Esophagus muscularis mucosa (tissue), 4 donors: ENCODE data around the gene SH3PXD2A. TPM values are rescaled to one million over a fixed set of nuclear protein-coding genes. Genes with fewer than 3 reads are reported as not detected.

Source experiments
- DNase-seq: peaks from one replicate; pipeline ENCODE4 v3.0.0-alpha.2; 2017; ENCODE audit errors: extremely low spot score
- H3K27ac ChIP-seq, 4 donors: fragments of 200-600 bp; sonication (generic); replicated peaks in 1 of 4; 1 replicate in 3 of 4; 2 replicates in 1 of 4; pipeline ENCODE4 v1.5.1; 2016 to 2019; ENCODE audit warnings: mild to moderate bottlenecking in 1 of 4
- H3K27me3 ChIP-seq, 4 donors: fragments of 200-600 bp; sonication (generic); one replicate each; pipeline versions ENCODE4 v1.5.1 to v1.6.0; 2016 to 2019
- H3K36me3 ChIP-seq, 4 donors: fragments of 200-600 bp; sonication (generic); one replicate each; pipeline ENCODE4 v1.5.1; 2016 to 2019
- H3K4me1 ChIP-seq, 4 donors: fragments of 200-600 bp; sonication (generic); one replicate each; pipeline ENCODE4 v1.5.1; 2016 to 2019
- H3K4me3 ChIP-seq, 4 donors: fragments of 200-600 bp; sonication (generic); 1 replicate in 2 of 4; 2 replicates in 2 of 4; pipeline ENCODE4 v1.5.1; 2016 to 2019; ENCODE audit warnings: mild to moderate bottlenecking in 4 of 4, moderate library complexity in 1 of 4
- H3K9me3 ChIP-seq, 4 donors: fragments of 200-600 bp; sonication (generic); 1 replicate in 3 of 4; 2 replicates in 1 of 4; pipeline ENCODE4 v1.5.1; 2016 to 2019
- EP300 ChIP-seq: sonication (generic); formaldehyde crosslinking; IDR thresholded peaks from one replicate; pipeline ENCODE4 v1.6.1; 2017; ENCODE audit warnings: antibody characterized with exemption
- POLR2A ChIP-seq: fragments of 450-650 bp; IDR thresholded peaks from one replicate; pipeline ENCODE4 v1.6.1; 2017; ENCODE audit warnings: antibody characterized with exemption, moderate library complexity, mild to moderate bottlenecking, low read depth
- POLR2AphosphoS5 ChIP-seq, 2 donors: sonication (generic); formaldehyde crosslinking; IDR thresholded peaks; one replicate each; pipeline ENCODE4 v1.6.1; 2017; ENCODE audit warnings: antibody characterized with exemption in 2 of 2
- WGBS: methylation state at CpG from one replicate; pipeline ENCODE4 v1.1.5; 2018; 5-methylcytosine and 5-hydroxymethylcytosine counted together
- intact Hi-C: fragments of 100-400 bp; cut with DNase I; formaldehyde crosslinking; loops from one replicate; pipeline ENCODE4 v1.15.1; 2023
- total RNA-seq, 4 donors: library from RNA; depleted of rRNA; stranded (reverse); fragments of >200 nt; gene quantifications; one replicate each; pipeline versions ENCODE4 v1.1.0 to v1.2.1, GENCODE V29; 2016
- TF ChIP-seq, protein P1 (sequence below), 3 experiments: fragments of 200-600 bp in 2 of 3; fragments of 450-650 bp in 1 of 3; sonication (generic) in 2 of 3; IDR thresholded peaks; one replicate each; pipeline ENCODE4 v1.5.1; 2017 to 2019; ENCODE audit warnings: antibody characterized with exemption in 3 of 3, mild to moderate bottlenecking in 2 of 3, moderate library complexity in 1 of 3

Gene SH3PXD2A
- total RNA-seq, 4 donors from 2014 or later, result 30.5 to 69.3 (median 40.0) TPM

DNA sequence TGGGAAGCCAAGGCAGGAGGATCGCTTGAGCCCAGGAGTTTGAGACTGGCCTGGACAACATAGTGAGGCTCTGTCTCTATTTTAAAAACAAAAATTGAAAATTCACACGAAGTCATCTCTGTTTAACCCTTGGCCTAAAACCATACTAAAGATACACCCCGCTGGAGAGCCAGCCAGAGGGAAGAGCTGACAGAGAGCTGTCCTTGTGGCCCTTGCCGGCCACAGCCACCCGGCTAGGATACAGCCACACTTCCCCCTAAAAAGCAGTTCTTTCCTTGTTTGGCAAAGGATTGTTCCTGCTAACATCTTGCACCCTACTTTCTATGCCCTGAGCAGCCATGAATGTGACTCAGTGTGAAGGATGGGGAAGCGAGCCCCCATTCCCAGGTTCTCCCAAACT is 49.6 kb downstream of the SH3PXD2A start:
- H3K36me3 ChIP-seq, result peaks cover 0 to 4% (median 2%) of the 10 kb centered on the region in 4 donors
- H3K27me3 ChIP-seq, result no peaks in the 10 kb centered on the region
- H3K9me3 ChIP-seq, result no peaks in the 10 kb centered on the region
- TF ChIP-seq, protein P1, sequence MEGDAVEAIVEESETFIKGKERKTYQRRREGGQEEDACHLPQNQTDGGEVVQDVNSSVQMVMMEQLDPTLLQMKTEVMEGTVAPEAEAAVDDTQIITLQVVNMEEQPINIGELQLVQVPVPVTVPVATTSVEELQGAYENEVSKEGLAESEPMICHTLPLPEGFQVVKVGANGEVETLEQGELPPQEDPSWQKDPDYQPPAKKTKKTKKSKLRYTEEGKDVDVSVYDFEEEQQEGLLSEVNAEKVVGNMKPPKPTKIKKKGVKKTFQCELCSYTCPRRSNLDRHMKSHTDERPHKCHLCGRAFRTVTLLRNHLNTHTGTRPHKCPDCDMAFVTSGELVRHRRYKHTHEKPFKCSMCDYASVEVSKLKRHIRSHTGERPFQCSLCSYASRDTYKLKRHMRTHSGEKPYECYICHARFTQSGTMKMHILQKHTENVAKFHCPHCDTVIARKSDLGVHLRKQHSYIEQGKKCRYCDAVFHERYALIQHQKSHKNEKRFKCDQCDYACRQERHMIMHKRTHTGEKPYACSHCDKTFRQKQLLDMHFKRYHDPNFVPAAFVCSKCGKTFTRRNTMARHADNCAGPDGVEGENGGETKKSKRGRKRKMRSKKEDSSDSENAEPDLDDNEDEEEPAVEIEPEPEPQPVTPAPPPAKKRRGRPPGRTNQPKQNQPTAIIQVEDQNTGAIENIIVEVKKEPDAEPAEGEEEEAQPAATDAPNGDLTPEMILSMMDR (IDR thresholded peaks at IDR 0.05), result no peak
- TF ChIP-seq EP300, result no peak
- no peak for TF ChIP-seq POLR2AphosphoS5 (IDR thresholded peaks at IDR 0.05)
- TF ChIP-seq POLR2A, result no peak
- 93% methylated on average over 6 of the region's 6 CpGs for WGBS
- peaks cover 0 to 13% (median 10%) of the 10 kb centered on the region in 4 donors for H3K4me1 ChIP-seq
- no peak overlapping the region for H3K4me3 ChIP-seq
- DNase-seq, result no peak
- no peak overlapping the region for H3K27ac ChIP-seq
- intact Hi-C loops, result no loop called here

DNA sequence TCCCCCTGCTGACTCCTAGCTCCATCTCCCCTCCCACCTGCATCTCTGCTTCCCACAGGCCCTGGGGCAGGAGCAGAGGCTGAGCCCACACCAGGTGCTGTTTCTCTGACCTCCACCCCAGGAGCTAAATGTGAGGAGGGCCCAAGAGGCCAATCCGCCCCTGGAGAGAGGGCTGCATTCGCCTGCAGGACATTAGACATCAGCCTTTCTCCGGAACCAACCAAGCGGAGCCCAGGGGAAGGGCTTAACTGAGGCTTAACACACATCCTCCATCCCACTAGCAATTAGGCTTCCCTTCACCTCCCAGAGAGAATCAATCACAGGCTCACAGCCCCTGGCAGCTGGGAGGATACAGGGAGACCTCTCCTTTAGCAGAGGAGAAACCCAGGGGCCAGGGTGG is 50.5 kb downstream of the SH3PXD2A start:
- intact Hi-C loops, result no loop called here
- Histone ChIP-seq H3K9me3 (no peaks in the 10 kb centered on the region), H3K36me3 (peaks cover 0 to 13% (median 8%) of the 10 kb centered on the region in 4 donors), H3K27me3 (no peaks in the 10 kb centered on the region), H3K4me1 (peaks cover 0 to 13% (median 10%) of the 10 kb centered on the region in 4 donors), H3K4me3 (no peak overlapping the region), H3K27ac (no peak overlapping the region)
- no peak for TF ChIP-seq EP300
- no peak for TF ChIP-seq POLR2AphosphoS5 (IDR thresholded peaks at IDR 0.05)
- TF ChIP-seq, protein P1 (IDR thresholded peaks at IDR 0.05), result no peak
- TF ChIP-seq POLR2A, result no peak
- no CpG with 5 or more reads among the region's 4 CpGs for WGBS
- DNase-seq, result no peak

DNA sequence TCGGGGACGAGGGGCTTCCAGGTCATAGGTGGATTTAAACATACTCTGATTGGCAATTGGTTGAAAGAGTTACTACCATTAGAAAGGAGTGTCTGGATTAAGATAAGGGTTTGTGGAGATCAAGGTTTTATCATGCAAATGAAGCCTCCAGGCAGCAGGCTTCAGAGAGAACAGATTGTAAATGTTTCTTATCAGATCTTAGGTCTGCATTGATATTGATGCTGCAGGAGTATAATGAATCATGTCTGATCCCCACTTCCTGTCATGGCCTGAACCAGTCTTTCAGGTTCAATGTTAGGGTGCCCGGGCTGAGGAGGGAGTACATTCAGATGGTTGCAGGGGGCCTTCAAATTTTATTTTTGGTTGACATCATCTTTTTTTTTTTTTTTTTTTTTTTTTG is 51.4 kb downstream of the SH3PXD2A start:
- intact Hi-C loops, result no loop called here
- 72% methylated on average over 3 of the region's 3 CpGs for WGBS

DNA sequence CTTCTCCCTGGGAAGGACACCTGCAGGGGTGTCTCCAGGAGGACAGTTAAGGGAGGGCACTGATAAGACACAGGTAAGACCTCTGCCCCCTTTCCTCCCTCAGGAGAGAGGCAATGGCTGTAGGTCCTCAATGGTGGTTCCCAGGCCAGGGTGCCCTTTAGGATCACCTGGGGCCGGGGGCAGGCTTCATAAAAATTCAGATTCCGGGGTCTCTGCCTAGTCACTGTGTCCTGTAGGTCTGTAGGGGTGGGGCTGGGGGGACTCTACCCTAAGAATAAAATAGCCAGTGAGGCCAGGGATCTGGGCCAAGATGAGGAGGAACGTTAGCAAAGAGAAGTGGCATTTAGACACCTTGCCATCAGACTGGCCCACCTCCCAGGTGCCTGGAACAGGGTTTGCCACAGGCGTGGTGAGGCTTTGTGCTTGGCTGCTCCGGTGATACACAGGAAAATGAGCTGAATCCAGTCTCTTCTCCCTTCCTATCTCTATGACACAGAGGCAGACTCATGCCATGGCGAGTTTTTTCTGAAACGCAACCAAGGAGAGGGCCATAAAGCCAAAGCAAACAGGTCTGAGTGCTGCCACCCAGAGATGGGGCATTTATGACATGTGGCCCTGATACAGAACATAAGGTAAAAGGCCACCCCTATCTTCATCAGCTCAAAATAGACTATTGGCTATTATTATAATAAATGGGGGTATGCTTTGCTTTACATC is 52.6 kb downstream of the SH3PXD2A start:
- no peaks in the 10 kb centered on the region for H3K27me3 ChIP-seq
- no peak overlapping the region for H3K27ac ChIP-seq
- H3K4me3 ChIP-seq, result no peak overlapping the region
- TF ChIP-seq EP300 (no peak), POLR2A (no peak), POLR2AphosphoS5 (IDR thresholded peaks at IDR 0.05) (no peak)
- TF ChIP-seq, protein P1 (IDR thresholded peaks at IDR 0.05), result no peak
- H3K36me3 ChIP-seq, result peaks cover 0 to 34% (median 17%) of the 10 kb centered on the region in 4 donors
- H3K9me3 ChIP-seq, result no peaks in the 10 kb centered on the region
- DNase-seq, result no peak
- 80% methylated on average over 5 of the region's 7 CpGs for WGBS
- intact Hi-C loops, result no loop called here
- H3K4me1 ChIP-seq, result peaks cover 0 to 13% (median 10%) of the 10 kb centered on the region in 4 donors

More for the DNA sequence above, 51.4 kb downstream of the SH3PXD2A start:
- TF ChIP-seq POLR2AphosphoS5 (IDR thresholded peaks at IDR 0.05) (no peak), EP300 (no peak)
- H3K4me1 ChIP-seq, result peaks cover 0 to 13% (median 10%) of the 10 kb centered on the region in 4 donors
- peaks cover 0 to 22% (median 10%) of the 10 kb centered on the region in 4 donors for H3K36me3 ChIP-seq
- no peak overlapping the region for H3K27ac ChIP-seq
- no peak overlapping the region for H3K4me3 ChIP-seq
- DNase-seq, result no peak
- H3K9me3 ChIP-seq, result no peaks in the 10 kb centered on the region
- H3K27me3 ChIP-seq, result no peaks in the 10 kb centered on the region

DNA sequence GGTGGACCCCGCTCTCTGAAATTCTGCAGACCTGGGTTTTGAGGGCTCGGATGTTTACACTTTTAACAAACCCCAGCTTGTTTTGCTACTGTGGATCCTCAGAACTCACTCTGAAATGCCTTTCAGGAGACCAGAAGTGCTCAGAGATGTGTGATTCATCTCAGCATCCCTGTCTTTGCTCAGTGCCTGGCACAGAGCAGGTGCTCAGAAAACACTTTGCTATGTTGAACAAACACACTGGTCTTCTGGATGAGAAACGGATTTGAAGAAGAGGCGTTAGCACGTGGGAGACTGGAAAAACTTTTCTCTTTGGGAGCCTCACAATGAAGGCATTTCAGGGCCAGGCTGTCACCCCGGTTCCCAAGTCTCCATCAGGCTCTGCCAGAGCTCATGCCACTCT is 53.3 kb downstream of the SH3PXD2A start:
- no peak for DNase-seq
- Histone ChIP-seq H3K4me1 (peaks cover 0 to 8% (median 6%) of the 10 kb centered on the region in 4 donors), H3K4me3 (no peak overlapping the region), H3K27ac (no peak overlapping the region), H3K36me3 (peaks cover 0 to 37% (median 18%) of the 10 kb centered on the region in 4 donors), H3K27me3 (no peaks in the 10 kb centered on the region), H3K9me3 (no peaks in the 10 kb centered on the region)
- TF ChIP-seq POLR2AphosphoS5 (IDR thresholded peaks at IDR 0.05), result no peak
- TF ChIP-seq EP300, result no peak
- TF ChIP-seq, protein P1 (IDR thresholded peaks at IDR 0.05), result no peak
- no peak for TF ChIP-seq POLR2A
- 79% methylated on average over 6 of the region's 6 CpGs for WGBS
- intact Hi-C loops, result no loop called here
